HEK293 (cell line): ENCODE results near the gene ANGPTL4.
A peak's percentile ranks its signal among the peaks of the same experiment; 100 is the strongest.

ENCODE experiments used
- KLF16 ChIP-seq: fragments of 450-650 bp; formaldehyde crosslinking; IDR thresholded peaks from 2 replicates; pipeline ENCODE4 v1.5.1; 2017; ENCODE audit warnings: missing biosample characterization, missing genetic modification characterization
- PRDM2 ChIP-seq: fragments of 450-650 bp; formaldehyde crosslinking; IDR thresholded peaks from 2 replicates; pipeline ENCODE4 v1.5.1; 2016; ENCODE audit warnings: missing biosample characterization, missing genetic modification characterization, borderline replicate concordance
- SCRT1 ChIP-seq: fragments of 450-650 bp; formaldehyde crosslinking; IDR thresholded peaks from 2 replicates; pipeline ENCODE4 v1.5.1; 2016; ENCODE audit warnings: missing biosample characterization, missing genetic modification characterization, borderline replicate concordance
- TRIM28 ChIP-seq: IDR thresholded peaks from 2 replicates; pipeline ENCODE4 v1.6.1; 2011; ENCODE audit warnings: low read length, control low read depth, borderline replicate concordance
- ZBTB1 ChIP-seq: fragments of 450-650 bp; formaldehyde crosslinking; IDR thresholded peaks from 2 replicates; pipeline ENCODE4 v1.5.1; 2016; ENCODE audit warnings: missing biosample characterization, missing genetic modification characterization
- ZFP37 ChIP-seq: fragments of 450-650 bp; formaldehyde crosslinking; IDR thresholded peaks from 2 replicates; pipeline ENCODE4 v1.5.1; 2016; ENCODE audit warnings: missing biosample characterization, missing genetic modification characterization
- ZNF112 ChIP-seq: fragments of 450-650 bp; formaldehyde crosslinking; IDR thresholded peaks from 2 replicates; pipeline ENCODE4 v1.5.0; 2017; ENCODE audit warnings: missing biosample characterization, missing genetic modification characterization
- ZNF140 ChIP-seq: fragments of 450-650 bp; formaldehyde crosslinking; IDR thresholded peaks from 2 replicates; pipeline ENCODE4 v1.5.1; 2016; ENCODE audit warnings: missing biosample characterization, missing genetic modification characterization
- ZNF184 ChIP-seq: fragments of 450-650 bp; IDR thresholded peaks from 2 replicates; pipeline ENCODE4 v1.5.1; 2018; ENCODE audit warnings: missing biosample characterization, mild to moderate bottlenecking, missing genetic modification characterization
- ZNF202 ChIP-seq: fragments of 450-650 bp; formaldehyde crosslinking; IDR thresholded peaks from 2 replicates; pipeline ENCODE4 v1.5.1; 2016; ENCODE audit warnings: missing biosample characterization, missing genetic modification characterization, borderline replicate concordance
- ZNF280D ChIP-seq: fragments of 450-650 bp; formaldehyde crosslinking; IDR thresholded peaks from 2 replicates; pipeline ENCODE4 v1.5.1; 2016; ENCODE audit warnings: missing biosample characterization, missing genetic modification characterization
- ZNF394 ChIP-seq: fragments of 450-650 bp; formaldehyde crosslinking; IDR thresholded peaks from 2 replicates; pipeline ENCODE4 v1.5.1; 2016; ENCODE audit warnings: missing biosample characterization, missing genetic modification characterization, mild to moderate bottlenecking, moderate library complexity, borderline replicate concordance
- ZNF530 ChIP-seq: fragments of 450-650 bp; formaldehyde crosslinking; IDR thresholded peaks from 2 replicates; pipeline ENCODE4 v1.5.1; 2016; ENCODE audit warnings: low read depth, missing biosample characterization, missing genetic modification characterization
- ZNF654 ChIP-seq: fragments of 450-650 bp; formaldehyde crosslinking; IDR thresholded peaks from 2 replicates; pipeline ENCODE4 v1.5.1; 2016; ENCODE audit warnings: low read depth, missing biosample characterization, missing genetic modification characterization
- ZSCAN5A ChIP-seq: fragments of 450-650 bp; formaldehyde crosslinking; IDR thresholded peaks from 2 replicates; pipeline ENCODE4 v1.5.1; 2016; ENCODE audit warnings: missing biosample characterization, missing genetic modification characterization
- TF ChIP-seq, protein P1 (sequence below): sonication (generic); formaldehyde crosslinking; IDR thresholded peaks from 2 replicates; pipeline ENCODE4 v1.8.1; 2022; ENCODE audit warnings: mild to moderate bottlenecking, moderate library complexity, missing genetic modification reagents
- TF ChIP-seq, protein P2 (sequence below): fragments of 450-650 bp; formaldehyde crosslinking; IDR thresholded peaks from 2 replicates; pipeline ENCODE4 v1.5.1; 2016; ENCODE audit warnings: missing biosample characterization, missing genetic modification characterization
- TF ChIP-seq, protein P3 (sequence below): fragments of 450-650 bp; formaldehyde crosslinking; IDR thresholded peaks from 2 replicates; pipeline ENCODE4 v1.5.1; 2017; ENCODE audit warnings: missing biosample characterization, missing genetic modification characterization
- TF ChIP-seq, protein P4 (sequence below): fragments of 450-650 bp; formaldehyde crosslinking; IDR thresholded peaks from 2 replicates; pipeline ENCODE4 v1.5.1; 2016; ENCODE audit warnings: missing biosample characterization, missing genetic modification characterization
- TF ChIP-seq, protein P5 (sequence below): fragments of 450-650 bp; formaldehyde crosslinking; IDR thresholded peaks from 2 replicates; pipeline ENCODE4 v1.5.1; 2016; ENCODE audit warnings: missing biosample characterization, missing genetic modification characterization

ANGPTL4 gene

DNA sequence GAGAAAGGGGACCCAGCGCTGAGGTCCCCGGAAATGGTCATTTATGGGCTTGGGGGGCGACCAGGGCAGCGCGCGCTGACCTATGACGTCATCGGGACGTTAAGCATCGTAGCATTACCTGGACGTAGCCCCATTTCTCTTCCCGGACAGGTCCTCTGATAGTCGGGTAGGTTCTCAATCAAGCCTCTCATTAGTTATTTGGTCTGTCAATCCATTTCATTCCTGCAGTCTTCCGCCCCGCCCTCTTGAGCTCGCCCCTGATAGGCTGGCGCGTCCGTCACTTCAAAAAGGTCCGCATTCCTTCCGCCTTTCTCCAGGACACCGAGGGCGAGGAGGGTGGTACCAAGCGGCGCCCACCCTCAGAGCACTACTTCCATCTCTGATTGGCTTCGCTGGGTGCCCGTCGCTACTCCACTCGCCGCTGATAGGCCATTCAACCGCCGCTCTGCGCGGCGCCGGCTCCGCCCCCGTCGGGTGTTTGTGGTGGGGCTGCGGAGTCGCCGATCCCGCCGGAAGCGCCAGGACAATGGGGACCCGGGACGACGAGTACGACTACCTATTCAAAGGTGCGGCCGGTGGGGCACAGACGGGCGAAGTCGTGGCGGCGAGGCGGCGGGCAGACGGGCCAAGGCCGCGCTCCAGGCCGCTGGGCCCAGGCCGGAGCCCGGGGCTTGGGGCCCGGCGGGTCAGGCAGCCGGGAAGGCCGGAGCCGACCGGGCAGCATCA lies 26.1 kb downstream of the ANGPTL4 start, which contains the start of gene RAB11B (continued):
- TF ChIP-seq, protein P1, sequence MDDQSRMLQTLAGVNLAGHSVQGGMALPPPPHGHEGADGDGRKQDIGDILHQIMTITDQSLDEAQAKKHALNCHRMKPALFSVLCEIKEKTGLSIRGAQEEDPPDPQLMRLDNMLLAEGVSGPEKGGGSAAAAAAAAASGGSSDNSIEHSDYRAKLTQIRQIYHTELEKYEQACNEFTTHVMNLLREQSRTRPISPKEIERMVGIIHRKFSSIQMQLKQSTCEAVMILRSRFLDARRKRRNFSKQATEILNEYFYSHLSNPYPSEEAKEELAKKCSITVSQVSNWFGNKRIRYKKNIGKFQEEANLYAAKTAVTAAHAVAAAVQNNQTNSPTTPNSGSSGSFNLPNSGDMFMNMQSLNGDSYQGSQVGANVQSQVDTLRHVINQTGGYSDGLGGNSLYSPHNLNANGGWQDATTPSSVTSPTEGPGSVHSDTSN (CRISPR knock-in tag) = peak; percentile 99
- TF ChIP-seq ZNF394 (tag by site-specific recombination) = peak; percentile 50; the same call in 1 of the 2 replicates
- TF ChIP-seq ZNF140 (tag by site-specific recombination) = no peak
- 0 out of 2 replicates have a peak, but pooled peaks have one; percentile 63 for TF ChIP-seq ZNF184 (tag by site-specific recombination)
- TF ChIP-seq TRIM28 = no peak
- TF ChIP-seq ZNF530 (tag by site-specific recombination) = no peak
- TF ChIP-seq ZSCAN5A = no peak
- no peak for TF ChIP-seq PRDM2
- TF ChIP-seq, protein P2, sequence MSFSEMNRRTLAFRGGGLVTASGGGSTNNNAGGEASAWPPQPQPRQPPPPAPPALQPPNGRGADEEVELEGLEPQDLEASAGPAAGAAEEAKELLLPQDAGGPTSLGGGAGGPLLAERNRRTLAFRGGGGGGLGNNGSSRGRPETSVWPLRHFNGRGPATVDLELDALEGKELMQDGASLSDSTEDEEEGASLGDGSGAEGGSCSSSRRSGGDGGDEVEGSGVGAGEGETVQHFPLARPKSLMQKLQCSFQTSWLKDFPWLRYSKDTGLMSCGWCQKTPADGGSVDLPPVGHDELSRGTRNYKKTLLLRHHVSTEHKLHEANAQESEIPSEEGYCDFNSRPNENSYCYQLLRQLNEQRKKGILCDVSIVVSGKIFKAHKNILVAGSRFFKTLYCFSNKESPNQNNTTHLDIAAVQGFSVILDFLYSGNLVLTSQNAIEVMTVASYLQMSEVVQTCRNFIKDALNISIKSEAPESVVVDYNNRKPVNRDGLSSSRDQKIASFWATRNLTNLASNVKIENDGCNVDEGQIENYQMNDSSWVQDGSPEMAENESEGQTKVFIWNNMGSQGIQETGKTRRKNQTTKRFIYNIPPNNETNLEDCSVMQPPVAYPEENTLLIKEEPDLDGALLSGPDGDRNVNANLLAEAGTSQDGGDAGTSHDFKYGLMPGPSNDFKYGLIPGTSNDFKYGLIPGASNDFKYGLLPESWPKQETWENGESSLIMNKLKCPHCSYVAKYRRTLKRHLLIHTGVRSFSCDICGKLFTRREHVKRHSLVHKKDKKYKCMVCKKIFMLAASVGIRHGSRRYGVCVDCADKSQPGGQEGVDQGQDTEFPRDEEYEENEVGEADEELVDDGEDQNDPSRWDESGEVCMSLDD (tag by site-specific recombination) = no peak
- no peak for TF ChIP-seq ZNF280D (tag by site-specific recombination)
- TF ChIP-seq, protein P3, sequence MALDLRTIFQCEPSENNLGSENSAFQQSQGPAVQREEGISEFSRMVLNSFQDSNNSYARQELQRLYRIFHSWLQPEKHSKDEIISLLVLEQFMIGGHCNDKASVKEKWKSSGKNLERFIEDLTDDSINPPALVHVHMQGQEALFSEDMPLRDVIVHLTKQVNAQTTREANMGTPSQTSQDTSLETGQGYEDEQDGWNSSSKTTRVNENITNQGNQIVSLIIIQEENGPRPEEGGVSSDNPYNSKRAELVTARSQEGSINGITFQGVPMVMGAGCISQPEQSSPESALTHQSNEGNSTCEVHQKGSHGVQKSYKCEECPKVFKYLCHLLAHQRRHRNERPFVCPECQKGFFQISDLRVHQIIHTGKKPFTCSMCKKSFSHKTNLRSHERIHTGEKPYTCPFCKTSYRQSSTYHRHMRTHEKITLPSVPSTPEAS (tag by site-specific recombination) = no peak
- TF ChIP-seq ZNF202 = no peak
- TF ChIP-seq, protein P4, sequence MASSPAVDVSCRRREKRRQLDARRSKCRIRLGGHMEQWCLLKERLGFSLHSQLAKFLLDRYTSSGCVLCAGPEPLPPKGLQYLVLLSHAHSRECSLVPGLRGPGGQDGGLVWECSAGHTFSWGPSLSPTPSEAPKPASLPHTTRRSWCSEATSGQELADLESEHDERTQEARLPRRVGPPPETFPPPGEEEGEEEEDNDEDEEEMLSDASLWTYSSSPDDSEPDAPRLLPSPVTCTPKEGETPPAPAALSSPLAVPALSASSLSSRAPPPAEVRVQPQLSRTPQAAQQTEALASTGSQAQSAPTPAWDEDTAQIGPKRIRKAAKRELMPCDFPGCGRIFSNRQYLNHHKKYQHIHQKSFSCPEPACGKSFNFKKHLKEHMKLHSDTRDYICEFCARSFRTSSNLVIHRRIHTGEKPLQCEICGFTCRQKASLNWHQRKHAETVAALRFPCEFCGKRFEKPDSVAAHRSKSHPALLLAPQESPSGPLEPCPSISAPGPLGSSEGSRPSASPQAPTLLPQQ (tag by site-specific recombination) = peak; percentile 79
- no peak for TF ChIP-seq SCRT1 (tag by site-specific recombination)
- TF ChIP-seq ZNF654 (tag by site-specific recombination) = no peak
- no peak for TF ChIP-seq ZNF112 (tag by site-specific recombination)
- TF ChIP-seq, protein P5, sequence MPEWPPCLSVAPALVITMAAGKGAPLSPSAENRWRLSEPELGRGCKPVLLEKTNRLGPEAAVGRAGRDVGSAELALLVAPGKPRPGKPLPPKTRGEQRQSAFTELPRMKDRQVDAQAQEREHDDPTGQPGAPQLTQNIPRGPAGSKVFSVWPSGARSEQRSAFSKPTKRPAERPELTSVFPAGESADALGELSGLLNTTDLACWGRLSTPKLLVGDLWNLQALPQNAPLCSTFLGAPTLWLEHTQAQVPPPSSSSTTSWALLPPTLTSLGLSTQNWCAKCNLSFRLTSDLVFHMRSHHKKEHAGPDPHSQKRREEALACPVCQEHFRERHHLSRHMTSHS (tag by site-specific recombination) = no peak
- no peak for TF ChIP-seq ZBTB1
- TF ChIP-seq KLF16 (tag by site-specific recombination) = peak; percentile 94
- TF ChIP-seq ZFP37 (tag by site-specific recombination) = no peak
